UCSD-AML1 (cell line): ENCODE measurements around the gene PFN2.

Source experiments
- DNase-seq: peaks from one replicate; lab custom pipeline; 2025; ENCODE audit not compliant: unreplicated experiment; lab: John Stamatoyannopoulos, UW

The PFN2 gene

GRCh38 chr3:149933008-149933407, 37.7 kb downstream of the PFN2 start:
- no peak for DNase-seq

- no peak for DNase-seq
Measured at GRCh38 chr3:149920119-149920518, 50.6 kb downstream of the PFN2 start.

GRCh38 chr3:149919509-149919908, 51.2 kb downstream of the PFN2 start:
- DNase-seq: no peak

- no peak for DNase-seq
Measured at GRCh38 chr3:149917124-149917667, 53.5 kb downstream of the PFN2 start.
